HK-2 (cell line): Measurements from ENCODE around the gene RNLS.

ENCODE experiments used
- DNase-seq: peaks from one replicate; pipeline ENCODE4 v3.0.0-alpha.2; 2018; ENCODE audit not compliant: unreplicated experiment

Gene RNLS

DNA sequence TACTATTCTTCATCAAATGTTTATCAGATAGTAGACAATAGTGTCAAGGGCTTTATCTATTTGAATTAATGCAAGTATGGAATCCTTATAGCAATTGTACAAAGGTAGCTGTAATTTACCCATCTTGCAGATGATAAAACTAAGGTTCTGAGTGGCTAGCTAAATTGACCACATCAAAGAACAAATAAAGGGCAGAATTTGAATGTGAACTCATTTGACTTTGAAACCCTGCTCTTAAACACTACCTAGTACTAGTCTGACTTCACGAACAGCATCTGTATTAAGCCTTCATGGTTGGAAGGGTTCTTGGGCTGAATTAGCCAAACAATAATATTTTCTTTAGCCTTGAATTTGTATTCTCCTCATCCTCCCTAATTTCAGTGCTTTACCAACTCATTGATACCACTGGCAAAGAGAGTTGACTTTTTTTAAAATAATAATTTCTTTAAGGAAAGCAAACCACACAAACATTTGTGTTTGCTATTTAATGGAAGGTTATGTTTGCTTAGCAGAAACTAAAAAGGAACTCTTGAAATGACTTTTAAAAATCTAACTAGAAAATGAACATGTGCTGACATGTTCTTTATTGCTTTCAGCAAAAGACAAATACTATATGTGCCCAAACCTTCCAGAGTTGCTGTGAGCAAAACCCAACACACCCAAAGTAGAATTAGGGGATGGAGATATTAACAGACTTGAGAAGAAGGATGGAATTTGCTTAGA is 322.6 kb downstream of the RNLS start:
- no peak for DNase-seq

DNA sequence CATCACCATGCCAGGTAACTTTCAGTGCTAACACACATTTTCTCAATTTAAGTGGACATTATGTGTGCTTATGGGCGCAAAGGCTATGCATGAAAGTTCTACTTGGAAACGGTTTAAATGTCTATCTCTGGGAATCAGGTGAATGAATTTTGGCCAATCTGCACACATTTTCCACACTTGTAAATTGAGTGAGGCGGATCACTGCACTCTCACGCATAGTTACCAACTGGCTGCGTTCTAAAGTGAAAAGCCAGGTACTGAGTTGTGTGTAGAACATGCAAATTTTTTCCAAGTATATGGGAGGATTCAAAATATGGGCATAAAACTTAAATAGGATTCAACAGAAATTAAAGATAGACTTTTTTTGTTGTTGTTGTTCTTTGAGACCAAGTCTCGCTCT is 323.7 kb downstream of the RNLS start:
- no peak for DNase-seq

DNA sequence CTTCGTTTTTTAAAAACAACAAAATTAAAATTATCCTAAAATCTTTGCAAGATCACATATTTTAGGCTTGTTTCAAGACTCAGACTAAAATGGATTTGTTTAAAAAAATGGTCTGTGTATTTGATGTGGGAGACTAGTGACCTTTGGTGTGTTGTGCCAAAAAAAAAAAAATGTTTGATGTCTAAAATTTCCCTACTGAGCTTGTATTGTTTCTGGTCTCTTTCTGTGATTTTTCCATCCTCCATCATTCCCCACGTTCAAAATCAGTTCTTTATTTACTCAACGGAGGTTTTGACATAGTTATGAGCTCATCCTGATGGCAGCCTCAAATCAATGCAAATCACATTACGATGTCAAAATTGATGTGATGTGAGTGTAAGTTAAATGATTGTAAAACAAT is 326.2 kb downstream of the RNLS start:
- DNase-seq: no peak

DNA sequence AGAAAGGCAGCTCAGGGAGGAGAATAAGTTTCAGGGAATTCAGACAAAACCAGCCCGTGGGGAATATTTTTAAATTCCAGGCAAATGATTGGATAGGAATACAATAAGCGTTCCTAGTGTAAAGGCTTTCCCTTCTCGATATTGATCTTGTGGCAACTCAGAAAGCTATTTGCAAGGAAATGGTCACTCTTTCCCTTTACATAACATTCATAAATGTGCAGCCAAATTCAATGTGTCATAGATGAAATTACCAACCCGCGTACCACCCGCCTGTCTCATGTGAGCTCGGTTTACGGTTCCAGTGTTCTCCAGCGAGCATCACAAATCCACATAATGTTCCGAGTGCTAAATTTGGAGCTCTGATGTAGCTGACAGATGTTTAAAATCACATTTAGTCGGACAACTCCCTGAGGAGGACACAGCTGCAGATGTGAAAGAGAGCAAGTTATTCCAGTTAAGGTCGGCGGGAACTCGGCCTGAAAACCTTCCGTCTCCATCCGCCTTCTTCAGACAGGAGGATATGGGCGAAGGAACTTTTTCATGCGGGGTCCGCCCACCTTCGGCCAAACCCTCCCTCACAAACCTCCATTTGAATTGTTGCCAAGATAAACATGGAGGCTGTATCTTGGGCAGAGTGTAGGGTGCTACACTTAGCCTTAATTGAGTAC is 327.0 kb downstream of the RNLS start:
- no peak for DNase-seq

DNA sequence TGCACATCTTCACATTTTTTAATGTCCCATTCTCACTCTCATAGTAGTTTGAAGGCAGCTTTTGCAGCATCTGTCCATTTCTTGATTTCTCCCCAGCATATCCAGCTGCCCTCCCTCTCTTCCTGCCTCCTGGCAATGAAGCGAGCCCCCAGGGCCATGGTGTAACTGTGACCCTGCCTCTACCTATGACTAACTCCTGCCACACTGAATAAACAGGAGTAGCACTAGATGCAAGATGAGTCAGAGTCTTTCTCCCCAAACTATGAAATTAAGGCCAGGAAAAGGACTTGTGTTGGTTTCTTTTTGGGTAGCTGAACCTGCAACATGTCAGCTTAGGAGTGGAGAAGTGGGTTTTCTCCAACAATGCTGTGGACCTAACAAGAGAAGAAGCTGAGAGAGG is 329.0 kb downstream of the RNLS start:
- DNase-seq: peak; percentile 49

DNA sequence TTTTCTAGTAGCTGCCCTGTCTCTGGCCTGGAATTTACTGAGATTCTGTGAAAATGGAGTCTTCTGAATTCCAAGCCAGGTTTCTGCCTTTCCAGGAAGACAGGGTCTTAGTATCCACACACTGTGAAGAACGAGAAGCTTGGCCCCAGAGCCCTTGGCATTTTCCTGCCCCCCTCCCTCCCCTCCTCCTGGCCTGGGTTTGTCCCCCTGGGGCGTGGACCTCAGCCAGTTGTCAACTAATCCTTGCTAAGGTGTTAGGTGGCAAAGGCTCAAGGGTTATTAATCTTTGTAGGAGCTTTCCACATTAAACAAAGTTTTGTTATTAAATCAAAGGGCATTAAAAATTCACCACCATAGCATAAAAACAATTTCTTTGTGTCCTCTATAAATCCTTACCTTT is 329.5 kb downstream of the RNLS start:
- no peak for DNase-seq

DNA sequence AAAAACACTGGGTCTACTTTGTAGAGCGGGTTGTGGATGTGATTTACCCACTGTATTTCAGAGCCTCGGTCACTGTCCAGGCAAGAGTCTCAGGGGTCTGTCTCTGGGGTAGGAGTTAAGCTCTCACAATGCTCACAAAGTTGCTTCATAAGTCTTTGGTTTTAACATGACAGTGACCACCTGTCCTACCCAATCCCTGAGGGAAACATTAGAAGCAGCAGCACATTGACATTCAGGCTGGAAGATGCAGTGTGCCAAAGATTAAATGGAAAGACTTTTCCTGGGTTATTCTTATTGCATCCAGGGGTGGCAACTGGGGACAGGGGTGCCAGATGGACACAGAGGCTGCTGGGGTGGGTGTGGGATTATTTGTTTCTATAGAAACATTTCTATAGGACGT is 330.0 kb downstream of the RNLS start:
- DNase-seq: no peak

DNA sequence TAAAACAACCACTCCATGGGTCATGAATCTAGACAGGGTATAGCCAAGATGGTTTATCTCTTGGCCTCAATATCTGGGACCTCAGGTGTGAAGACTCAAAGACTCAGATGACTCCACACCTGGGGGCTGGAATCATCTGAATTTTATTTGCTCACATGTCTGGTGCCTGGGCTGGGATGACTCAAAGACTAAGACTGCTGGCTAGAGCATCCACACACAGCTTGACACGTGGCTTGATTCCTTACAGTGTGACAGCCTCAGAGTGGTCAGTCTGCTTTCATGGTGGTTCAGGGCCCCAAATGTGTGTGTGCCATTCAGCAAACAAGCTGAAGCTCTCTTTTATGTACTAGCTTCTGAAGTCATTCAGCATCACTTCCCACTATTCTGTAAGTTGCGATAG is 333.7 kb downstream of the RNLS start:
- DNase-seq: no peak

DNA sequence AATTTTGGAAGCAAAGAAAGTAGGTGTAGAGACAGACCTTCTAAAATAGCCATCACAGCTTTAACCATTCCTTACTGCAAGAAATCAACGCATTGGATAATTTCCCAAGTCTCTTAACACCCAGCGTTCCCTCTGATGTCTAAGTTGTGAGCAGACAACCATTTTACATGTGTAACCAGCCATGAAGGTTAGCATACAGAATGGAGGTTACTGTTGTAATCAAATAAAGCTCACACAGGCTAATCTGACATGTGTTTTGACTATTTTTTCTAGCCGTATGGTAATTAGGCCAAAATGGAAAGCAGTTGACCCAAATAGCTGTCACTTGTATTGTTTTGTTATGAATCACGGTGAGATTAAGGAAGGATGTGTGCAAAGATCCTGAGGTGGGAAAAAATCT is 336.4 kb downstream of the RNLS start:
- no peak for DNase-seq

DNA sequence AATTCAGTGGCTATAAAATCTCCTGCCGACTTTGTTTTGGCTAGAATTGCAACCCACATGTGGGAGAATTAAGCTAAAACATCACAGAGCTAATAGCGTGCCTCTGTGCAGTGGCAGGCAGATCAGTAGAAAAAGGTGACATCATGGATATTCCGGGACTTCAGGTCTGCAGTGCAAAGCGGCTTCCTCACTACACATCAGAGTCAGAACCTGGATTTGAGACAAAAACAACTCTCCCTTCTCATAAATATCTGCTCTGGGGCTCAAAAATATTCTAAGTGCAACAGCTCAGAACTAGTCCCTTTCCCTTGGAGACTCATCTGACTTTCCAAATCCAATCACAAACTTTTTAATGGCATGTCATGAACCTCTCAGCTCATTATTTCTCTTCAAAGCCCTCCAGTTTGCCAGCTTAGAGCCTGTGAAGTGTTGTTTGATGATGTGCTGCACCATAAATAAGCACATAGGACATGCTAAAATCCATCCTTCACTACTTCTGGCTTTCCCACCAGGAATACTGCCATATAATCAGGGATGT is 337.1 kb downstream of the RNLS start:
- no peak for DNase-seq

DNA sequence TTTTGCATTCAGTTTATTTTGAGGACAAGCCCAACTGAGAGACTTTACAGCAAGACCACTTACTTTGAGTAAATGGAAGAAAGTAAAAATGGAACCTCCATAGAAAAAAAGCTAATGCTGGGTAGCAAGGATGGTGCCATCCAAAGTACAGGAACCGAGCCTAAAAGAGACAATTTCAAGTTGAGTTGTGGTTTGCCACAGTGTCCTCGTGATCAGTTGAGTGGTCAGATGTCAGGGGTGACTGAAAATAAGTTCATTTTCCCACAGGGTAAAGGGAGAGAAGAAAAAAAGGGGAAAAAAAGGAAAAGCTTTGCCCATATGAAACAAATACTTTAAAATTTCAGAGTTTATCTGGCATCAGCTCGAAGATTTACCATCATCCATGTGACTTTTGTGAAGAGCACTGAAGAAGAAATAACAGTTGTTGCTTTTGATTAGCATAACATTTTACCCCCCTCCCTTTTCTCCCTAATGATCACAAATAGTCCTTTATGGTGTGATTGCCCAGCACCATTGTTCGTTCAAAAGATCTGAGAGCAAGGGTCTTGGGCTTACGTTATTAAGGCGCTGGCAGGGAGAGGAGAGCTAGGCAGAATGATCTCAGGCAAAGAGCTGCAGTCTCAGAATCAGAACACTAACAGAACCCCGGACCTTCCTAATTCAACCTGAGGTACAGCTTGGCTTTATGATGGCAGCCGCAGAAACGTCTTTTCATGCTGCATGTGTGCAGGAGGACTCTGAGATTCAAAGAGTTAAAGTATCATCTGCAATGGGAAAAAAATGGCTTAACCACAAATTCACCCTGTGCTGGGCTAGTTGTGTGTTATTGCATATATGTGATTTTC is 338.1 kb downstream of the RNLS start:
- no peak for DNase-seq

DNA sequence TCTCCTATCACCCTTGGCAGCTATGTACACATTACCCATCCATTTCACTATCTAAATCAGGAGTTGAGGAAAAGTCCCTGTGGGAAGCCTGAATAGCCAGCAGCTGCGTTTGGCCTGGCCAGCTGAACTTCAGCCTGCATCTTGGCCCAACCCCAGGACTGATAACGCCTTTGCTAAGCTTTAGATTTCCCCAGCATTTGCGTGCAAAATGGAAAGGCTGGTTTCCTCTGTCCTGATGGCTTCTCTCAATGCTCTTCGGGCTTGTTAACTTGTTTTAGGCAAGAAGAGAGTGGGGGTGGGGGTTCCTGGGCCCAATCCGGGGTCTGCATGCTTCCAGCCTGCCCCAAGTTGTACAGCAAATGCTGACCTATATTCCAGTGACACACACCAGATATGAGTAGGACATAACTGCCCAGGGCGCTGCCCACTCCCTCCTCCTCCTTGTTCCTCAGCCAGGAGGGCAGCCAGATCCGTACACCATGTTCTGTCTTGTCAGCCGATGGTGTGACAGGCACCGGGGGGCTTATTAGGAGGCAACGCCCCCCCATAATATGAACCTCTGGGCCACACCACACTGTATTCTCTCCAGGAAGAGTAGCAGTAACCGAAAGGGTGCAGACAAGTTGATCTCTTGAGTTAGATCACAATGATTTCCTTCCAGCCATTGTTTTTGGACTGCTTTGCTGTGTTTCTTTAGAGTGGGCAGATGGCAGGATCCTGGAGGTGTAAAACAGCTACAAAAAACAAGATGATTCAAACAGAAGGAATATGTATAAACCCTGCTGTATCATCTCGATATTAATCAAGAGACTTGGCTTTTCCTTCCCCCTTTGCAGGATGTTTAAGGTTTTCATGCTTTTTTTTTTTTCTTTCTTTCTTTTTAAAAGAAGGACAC is 339.0 kb downstream of the RNLS start:
- no peak for DNase-seq

DNA sequence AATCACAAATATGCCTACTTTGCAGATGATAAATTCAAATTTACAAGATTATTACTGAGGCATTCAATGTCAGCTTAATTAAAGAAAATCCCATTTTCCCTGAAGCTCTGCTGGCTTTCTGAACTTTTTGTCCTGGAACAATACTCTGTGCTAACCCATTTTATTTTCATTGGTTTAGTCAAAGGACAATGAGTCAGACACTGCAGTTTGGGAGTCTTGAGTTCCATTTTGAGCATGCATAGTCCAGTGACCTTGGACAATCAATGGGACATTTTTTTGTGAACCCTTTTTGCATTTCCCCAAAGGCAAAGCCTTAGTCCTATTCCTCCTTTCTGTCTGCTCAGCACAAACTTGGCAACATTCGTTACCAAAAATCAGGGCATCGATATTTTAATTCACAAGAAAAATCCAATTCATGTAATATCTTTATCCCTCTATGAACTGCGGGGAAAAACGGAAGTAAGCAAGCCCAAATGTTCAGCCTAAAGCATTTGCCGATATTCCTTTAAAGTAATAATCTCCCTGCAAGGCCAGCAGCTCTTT is 339.8 kb downstream of the RNLS start:
- DNase-seq: no peak

DNA sequence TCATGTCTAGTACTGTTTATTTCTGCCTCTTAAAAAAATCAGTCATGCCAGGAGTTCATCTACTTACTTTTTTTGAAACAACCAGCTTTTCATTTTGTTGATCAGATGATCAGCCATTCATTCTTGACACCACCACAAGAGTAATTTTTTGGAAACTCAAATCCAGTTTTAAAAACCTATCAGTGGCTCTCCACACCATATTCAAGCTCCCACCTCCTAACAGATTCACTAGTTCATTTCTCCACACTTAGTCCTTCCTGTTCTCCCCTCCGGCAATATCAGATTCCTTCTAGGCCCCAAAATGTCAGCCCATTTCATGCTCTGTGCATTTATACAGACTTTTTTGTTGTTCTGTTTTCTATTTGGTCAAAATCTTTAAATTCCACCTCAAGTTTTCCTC is 341.6 kb downstream of the RNLS start:
- DNase-seq: no peak

DNA sequence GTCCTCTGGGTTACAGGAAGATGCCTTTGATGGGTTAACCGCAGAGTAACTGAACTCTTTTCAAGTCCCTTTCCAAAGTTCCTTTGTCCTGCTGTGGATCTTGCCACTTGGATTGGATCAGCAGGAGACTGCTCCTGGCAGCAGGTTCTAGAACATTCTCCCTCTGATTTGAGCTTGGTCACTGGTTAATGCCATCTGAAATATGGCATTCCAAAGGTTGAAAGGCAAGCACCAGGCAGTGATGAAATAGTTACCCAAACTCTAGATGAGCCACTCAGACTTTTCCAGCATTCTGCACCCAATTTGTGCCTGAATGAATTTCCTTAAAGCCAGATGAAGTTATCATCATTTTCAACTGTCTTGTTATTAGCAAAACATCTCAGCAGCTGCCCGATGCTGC is 343.9 kb downstream of the RNLS start:
- no peak for DNase-seq

DNA sequence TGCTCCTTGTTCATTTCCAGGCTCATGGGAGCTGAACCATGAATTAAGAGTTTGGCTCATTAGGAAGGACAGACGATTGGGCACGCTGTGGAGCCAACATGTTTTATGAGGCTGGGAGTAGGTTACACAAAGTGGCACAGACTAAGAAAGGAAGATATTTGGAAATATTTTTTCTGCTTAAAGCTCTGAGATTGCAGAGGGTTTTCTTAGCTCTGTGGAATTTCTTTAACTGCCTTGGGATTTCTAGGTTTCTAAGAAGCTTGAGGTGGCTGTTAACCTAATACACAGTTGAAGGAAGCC is 344.6 kb downstream of the RNLS start:
- no peak for DNase-seq

DNA sequence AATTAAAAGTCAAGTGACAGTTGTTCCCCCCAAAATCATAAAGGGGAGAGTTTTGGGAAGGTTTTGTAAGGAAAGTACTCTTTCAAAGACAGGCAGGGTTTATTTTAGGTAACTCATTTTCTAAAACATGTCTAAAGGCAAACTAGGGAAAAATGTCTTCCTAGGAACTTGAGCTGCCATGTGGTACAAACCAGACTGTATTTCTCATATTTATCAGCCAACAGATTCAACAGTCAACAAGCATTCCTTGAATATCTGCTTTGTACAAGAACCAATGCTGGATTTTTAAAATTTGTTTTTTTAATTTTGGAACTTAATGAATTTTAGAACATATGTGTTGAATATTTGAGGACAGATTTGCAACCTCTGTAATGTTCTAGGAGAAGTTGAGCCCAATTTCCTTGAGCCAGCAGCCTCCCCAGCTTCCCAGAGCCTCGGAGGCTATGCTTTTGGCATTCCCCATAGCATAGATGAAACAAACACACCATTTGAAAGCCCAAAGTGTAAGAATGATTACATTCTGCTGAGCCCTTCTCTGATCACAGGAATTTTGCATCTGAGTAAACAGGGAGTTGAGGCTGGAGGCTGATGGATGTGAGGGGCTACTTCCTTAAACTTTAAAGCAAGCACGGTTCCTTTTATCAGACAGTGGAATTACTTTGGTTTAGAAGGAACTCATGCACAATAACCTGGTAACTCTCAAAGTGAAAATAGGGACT is 345.1 kb downstream of the RNLS start:
- DNase-seq: no peak

DNA sequence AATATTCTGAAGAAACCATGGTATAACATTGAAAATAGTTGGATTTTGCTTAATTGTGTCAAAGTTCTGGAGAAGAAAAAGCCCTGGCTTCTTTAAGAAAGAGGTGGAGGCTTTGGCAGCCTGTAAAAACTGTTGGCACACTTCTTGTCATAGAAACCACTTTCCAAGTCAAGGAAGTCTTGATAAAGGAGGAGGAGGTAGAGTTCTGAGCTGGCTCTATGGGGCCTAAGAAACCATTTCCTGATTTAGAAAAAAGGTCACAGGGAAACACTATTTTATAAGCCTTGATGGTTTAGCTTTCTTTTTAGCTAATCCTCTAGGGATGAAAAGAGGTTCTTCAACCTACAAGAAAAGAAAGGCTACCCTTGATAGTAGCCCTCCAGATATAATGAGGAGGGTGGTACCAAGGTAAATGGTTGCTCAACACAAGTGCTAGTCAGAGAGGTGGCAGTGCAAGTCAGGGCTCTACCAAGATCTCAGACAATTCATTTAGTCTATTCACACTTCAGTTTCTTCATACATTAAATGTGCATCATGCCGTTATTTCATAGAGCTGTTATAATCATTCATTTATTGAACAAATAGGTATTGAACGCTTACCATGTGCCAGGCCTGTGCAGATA is 346.9 kb downstream of the RNLS start:
- no peak for DNase-seq

DNA sequence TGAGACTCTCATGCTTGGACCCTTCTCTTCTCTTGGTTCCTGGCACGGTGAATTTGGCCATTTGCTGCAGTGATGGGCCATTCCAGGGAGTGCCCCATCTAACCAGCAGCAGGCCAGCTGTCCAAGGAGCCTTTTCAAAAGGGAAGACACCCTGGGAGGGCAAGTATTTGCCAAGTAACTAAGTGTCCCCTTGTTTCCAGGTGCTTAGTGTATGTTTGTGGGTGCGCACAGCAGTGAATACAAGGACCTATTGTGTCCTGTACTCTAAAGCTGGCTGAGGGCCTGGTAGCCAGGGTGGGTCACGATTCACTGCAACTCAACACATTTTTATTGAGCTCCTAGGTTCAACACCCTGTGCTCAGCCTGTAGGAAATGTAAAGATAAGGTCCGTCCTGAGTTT is 348.8 kb downstream of the RNLS start:
- no peak for DNase-seq

DNA sequence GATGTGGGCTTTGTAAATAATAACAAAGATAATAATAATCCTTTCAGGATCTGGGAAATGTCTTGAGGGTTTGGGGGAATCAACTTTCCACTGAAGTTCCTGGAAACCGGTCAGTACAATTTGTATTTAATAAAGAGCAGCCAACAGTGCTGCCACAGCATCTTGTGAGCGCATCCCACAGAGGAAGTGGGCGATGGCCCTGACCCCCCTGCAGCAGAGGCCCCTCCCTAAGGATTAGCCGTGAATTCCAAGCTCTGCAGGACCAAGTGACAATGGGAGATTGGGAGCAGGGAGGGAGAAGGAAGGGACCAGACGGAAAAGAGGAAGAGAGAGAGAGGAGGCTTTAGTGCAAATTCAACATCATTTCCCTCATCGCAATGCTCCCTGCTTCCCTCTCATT is 349.2 kb downstream of the RNLS start:
- DNase-seq: no peak
